GM18511 (cell line): ENCODE measurements around the gene CDKN2C.
"Not testable (repeated sequence)": the region's sequence is repeated elsewhere in the genome, so short reads cannot be mapped to it uniquely, and the experiment has no call there.

Source experiments
- ATAC-seq: cut with Tn5 transposase; IDR thresholded peaks from one replicate; pipeline ENCODE4 v1.9.1; 2021; ENCODE audit warnings: mild to moderate bottlenecking, moderate library complexity; ENCODE audit not compliant: unreplicated experiment

Gene CDKN2C

DNA sequence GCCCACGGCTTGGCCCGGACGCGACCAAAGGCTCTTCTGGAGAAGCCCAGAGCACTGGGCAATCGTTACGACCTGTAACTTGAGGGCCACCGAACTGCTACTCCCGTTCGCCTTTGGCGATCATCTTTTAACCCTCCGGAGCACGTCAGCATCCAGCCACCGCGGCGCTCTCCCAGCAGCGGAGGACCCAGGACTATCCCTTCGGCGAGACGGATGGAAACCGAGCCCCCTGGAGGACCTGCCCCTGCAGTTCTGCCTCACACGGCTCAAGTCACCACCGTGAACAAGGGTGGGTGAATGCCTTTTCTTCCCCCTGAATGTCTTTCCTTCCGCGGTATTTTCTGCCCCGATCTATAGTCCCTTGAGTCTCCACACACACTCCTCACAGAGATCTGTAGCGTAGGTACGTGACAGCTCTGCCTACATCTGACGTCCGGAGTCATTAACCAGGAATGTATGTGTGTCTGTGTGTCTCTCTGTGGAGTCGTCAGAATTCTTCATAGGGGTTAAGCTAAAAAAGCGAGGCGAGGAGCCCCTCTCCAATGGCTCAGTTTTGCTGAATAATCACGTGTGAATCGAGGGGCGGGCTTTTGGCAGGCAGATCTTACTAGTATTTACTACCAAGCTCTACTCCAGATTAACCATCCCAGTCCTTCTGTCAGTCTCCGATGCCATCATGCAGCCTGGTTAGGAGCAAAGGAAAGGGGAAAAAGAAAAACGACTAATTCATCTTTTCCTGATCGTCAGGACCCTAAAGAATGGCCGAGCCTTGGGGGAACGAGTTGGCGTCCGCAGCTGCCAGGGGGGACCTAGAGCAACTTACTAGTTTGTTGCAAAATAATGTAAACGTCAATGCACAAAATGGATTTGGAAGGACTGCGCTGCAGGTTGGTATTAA is at the start of gene CDKN2C:
CDKN2C (plus strand) TSS at position 635 of the 898 bp plus-strand sequence; CDS start at position 759, 124 bp downstream.
- ATAC-seq, result peak; percentile 26

DNA sequence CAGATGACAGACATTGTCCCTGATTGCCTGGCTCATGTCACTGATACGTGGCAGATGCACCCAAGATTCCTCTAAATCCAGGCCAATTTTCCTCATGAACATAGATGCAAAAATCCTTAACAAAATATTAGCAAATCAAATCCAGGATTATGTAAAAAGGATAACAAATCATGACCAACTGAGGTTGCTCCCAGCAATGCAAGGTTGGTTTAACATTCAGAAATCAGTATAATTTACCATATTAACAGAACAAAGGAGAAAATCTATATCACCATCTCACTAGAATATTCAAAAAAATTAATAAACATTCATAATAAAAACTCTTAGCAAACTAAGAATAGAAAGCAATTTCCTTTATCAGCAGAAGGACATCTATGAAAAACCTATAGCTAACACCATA is 49.6 kb upstream of the CDKN2C start:
- ATAC-seq, result no peak

DNA sequence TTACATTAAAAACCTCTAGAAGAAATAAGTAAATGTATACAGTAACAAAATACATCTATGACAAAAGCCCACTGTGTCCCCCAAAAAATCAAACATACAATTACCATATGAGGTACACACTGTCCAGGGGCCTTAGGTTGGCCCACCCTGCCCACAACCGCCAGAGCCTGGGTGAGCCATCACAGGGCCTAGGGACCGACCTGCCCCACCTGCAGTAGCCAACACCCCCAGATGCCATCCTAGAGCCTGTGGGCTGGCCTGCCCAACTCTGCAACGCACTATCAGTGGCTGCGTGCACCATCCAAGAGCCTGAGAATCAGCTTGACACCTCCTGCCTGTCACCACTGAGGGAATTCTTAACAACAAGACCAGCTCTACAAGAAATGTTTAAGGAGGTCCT is 49.0 kb upstream of the CDKN2C start:
- no peak for ATAC-seq

DNA sequence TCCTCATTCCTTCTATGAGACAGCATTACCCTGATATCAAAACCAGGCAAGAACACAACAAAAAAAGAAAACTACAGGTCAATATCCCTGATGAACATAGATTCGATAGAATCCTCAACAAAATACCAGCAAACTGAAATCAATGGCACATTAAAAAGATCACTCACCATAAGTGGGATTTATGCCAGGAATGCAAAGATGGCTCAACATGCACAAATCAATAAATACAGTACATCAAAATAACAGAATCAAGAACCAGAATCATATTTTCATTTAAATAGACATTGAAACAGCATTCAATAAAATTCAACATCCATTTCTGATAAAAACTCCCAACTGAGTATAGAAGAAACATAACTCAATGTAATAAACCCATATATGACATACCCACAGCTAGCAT is 46.5 kb upstream of the CDKN2C start:
- no peak for ATAC-seq

DNA sequence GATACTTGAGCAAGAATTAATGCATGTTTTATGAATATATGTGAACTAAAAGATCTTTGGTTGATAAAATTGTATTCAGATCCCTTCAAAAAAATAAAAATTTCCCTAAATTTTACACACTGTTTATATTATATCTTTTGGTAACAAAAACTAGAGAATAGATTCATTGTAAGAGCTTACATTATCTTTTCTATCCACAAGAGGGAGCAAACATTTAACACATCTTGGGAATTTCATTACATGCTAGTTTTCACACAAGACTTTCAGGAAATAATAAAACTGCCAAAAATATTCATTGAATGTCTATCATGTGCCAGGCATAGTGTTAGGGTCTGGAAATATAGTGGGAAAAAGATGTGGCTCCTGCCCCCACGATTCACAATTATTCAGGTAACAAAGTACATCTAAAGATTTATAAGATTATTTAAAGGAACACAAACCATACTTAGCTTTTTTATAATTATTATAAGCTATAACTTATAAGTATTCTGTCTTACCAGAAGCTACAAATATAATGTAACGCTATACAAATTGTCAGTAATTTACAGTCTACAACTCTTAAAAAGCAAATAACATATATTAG is 40.6 kb upstream of the CDKN2C start:
- ATAC-seq, result no peak

DNA sequence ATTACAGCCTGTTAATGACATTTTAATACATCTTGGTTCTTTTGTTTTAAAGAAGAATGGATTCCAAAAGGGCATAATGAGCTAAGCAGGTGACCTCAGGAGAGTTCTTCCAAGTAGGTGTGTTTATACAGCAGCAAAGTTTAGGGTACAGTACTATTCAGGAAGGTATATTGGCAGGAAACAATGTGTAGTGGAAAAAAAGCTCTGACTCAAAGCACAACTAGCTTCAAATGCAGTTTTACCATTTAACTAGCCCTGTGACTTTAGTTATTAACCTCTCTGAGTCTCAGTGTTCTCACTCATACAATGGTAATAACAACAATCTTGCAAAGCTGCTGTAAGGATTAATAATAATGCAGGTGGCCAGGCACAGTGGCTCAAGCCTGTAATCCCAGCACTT is 39.9 kb upstream of the CDKN2C start:
- ATAC-seq, result peak; percentile 90

DNA sequence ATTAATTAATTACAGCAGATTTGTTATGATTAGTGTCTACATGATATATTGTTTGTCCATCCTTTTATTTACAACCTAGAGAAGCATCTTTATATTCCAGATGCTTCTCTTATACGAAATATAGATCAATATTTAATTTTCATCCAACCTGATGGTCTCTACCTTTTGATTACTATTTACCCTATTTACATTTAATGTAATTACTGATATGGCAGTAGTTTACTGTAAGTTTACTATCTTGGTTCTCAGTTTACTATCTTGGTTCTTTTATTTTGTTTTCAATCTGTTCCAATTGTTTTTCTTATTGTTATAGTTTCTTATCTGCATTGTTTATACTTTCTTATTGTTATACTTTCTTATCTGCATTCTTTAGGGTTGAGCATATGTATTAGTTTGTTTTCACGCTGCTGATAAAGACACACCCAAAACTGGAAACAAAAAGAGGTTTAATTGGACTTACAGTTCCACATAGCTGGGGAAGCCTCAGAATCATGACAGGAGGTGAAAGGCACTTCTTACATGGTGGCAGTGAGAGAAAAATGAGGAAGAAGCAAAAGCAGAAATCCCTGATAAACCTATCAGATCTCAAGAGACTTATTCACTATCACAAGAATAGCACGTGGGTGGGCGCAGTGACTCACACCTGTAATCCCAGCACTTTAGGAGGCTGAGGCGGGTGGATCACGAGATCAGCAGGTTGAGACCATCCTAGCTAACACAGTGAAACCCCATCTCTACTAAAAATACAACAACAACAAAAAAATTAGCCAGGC is 38.9 kb upstream of the CDKN2C start:
- ATAC-seq, result no peak

DNA sequence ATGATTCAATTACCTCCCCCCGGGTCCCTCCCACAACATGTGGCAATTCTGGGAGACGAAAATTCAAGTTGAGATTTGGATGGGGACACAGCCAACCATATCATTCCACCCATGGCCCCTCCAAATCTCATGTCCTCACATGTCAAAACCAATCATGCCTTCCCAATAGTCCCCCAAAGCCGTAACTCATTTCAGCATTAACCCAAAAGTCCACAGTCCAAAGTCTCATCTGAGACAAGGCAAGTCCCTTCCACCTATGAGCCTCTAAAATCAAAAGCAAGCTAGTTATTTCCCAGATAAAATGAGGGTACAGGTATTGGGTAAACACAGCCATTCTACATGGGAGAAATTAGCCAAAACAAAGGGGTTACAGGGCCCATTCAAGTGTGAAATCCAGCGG is 38.0 kb upstream of the CDKN2C start:
- not testable (repeated sequence) for ATAC-seq

DNA sequence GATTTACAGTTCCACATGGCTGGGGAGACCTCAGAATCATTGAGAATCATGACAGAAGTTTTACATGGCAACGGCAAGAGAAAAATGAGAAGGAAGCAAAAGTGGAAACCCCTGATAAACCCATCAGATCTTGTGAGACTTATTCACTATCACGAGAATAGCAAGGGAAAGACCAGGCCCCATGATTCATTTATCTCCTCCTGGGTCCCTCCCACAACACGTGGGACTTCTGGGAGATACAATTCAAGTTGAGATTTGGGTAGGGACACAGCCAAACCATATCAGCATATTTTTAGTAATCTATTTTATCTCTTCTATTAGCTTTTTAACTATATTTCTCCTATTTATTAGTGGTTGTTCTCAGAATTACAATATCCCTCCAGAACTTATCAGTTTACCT is 36.3 kb upstream of the CDKN2C start:
- ATAC-seq, result not testable (repeated sequence)

DNA sequence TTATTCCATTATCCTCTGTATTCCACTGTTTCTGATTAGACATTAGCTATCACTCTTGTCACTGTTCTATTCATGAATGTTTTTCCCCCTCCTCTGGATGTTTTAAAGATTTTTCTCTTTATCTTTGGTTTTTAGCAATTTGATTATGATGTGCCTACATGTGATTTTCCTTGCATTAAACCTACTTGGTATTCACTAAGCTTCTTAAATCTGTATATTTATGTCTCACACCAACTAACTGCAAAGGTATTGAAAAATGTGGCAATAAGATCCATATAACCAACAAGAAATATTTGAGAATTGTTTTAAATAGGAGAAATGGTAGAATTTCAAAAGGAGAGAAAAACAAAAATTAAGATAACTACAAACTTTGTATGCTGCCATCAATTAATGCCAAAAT is 35.2 kb upstream of the CDKN2C start:
- no peak for ATAC-seq

DNA sequence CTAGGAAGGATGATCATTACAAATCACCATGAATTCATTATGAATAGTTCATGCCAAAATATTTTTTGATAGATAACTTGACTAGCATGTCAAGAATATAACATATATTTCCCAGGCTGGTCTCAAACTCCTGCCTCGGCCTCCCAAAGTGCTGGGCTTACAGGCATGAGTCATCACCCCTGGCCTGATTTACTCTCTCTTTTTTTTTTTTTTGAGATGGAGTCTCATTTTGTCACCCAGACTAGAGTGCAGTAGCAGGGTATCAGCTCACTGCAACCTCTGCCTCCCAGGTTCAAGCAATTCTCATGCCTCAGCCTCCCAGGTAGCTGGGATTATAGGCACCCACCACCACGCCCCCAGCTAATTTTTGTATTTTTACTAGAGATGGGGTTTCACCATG is 34.8 kb upstream of the CDKN2C start:
- not testable (repeated sequence) for ATAC-seq

DNA sequence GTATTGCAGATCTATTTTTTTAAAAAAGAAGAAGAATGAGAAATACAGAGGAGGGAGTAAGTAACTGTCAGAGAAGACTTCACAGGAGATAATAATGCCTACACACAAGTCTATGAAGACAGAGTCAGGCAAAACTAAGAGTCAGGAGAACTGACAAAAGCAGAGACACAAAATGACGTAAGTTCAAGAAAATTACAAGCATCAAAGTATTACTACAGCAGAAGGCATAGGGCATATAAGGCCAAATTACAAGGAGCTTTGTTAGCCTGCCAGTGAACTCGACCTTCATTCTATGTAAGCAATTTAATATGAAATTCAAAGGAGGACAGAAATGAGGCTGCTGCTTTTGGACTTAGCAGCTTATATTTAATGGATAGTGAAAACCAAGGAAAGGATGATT is 33.7 kb upstream of the CDKN2C start:
- ATAC-seq, result no peak

DNA sequence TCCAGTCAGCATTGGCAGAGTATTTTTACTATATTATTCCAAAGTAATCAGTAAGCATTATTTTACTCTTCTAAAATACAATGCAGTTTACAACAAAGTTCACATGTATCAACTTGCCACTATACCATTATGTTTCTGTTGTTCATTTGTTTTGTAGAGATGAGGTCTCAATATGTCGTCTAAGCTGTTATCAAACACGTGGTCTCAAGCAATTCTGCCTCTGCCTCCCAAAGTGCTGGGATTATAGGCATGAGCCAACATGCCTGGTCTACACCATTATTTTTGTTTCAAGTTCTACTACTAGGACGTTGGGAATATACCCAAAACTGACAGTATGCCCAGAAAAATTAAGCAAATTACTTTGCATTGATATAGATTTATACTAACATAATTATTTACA is 29.8 kb upstream of the CDKN2C start:
- no peak for ATAC-seq

DNA sequence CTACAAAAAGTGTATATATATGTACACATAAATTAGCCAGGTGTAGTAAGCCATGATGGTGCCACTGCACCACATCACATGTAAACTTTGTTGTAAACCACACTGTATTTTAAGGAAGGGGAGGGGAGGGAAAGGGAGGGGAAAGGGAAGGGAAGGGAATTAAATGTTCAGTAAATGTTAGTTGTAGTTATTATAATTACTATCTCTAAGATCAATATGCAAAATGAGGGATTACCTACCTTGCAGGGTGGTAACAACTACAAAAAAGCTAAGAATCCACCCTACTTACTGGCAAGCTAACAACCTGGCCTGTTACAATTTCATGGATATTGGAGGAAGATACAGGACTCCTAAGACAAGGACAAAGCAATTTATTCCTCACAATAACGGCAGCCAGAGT is 27.7 kb upstream of the CDKN2C start:
- ATAC-seq, result no peak

DNA sequence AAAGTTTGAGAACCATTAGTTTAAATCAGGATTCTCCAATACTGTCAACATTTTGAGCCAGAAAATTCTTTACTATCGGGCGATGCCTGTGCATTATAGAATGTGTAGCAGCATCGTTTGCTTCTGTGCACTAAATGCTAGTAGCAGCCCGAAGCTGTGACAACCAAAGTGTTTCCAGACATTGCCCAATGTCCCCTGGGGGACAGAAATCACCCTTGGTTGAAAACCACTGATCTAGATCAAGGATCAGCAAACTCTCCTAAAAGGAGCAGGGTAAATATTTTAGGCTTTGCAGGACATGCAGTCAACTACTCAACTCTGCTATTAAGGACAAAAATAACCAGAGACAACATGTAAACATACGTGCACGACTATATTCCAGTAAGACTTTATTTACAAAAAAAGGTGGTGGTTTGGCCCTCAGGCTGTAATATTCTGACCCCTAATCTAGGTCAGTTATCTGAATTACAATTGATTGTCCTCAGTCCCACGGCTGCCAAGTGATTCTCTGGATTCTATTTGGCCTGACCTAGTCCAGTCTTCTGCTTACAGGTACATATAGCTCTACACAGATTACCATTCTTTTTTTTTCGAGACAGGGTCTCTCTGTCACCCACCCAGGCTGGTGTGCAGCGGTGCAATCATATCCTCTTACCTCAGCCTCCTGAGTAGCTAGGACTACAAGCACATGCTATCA is 20.6 kb upstream of the CDKN2C start:
- ATAC-seq, result no peak

DNA sequence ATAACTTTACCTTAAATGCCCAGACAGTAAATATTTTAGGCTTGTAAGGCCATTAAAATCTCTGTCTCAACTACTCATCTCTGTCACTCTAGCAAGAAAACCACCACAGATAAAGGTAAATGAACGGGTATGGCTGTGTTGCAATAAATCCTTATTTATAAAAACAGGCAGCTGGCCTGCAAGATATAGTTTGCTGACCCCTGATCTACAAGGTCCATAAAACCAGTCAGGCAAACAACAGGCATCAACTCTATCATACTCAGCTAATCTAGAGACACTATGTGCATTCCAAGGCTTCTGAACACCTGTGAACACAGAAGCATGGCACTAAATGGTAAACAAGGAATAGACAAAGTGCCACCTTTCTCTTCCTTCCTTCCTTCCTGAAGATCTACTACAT is 19.6 kb upstream of the CDKN2C start:
- ATAC-seq, result no peak

DNA sequence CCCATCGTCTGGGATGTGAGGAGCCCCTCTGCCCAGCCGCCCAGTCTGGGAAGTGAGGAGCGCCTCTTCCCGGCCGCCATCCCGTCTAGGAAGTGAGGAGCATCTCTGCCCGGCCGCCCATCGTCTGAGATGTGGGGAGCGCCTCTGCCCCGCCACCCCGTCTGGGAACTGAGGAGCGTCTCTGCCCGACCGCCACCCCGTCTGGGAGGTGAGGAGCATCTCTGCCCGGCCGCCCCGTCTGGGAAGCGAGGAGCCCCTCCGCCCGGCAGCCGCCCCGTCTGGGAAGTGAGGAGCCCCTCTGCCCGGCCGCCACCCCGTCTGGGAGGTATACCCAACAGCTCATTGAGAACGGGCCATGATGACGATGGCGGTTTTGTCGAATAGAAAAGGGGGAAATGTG is 17.5 kb upstream of the CDKN2C start:
- not testable (repeated sequence) for ATAC-seq

DNA sequence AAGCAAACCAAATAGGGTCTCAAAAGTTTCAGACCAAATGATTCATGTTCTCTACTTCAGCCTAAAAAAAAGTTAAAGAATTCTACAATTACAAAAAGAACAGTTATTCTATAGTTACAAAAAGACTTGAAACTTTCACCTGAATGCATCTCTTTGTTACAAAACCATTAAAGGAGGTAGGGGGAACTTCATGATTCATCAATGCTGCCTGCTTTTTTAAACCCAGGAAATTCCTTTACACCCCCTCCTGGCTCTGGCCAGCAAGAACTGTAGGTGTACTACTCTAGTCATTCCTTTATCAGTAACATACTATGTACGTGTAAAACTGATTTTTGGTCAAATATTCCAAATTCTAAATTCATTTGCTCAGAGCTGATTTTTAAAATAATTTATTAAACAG is 14.9 kb upstream of the CDKN2C start:
- no peak for ATAC-seq

DNA sequence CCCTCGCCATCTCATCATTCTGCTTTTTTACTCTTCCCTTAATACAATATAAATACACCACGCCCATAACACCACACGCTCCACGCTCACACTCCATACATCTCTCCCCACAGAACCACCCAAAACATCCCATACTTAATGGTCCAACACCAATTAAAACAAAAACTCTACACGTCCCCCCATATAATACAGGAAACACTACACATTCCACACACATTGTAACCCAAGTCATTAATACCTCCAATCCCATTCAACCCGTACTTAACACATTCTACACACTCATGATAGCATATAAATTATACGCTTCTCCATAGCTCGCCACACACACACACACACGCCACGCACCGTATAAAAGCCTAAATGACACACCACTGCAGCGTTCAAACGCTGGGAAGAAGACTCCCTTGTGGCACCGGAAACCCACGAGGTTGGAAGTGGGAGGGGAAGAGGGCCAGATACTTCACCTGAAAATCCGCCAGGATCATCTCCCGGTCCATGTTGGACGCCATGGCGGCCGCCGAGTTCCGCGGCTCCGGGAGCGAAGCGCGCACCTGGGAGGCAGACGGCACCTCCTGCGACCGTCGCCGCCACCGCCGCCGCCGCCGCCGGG is 10.6 kb upstream of the CDKN2C start:
- ATAC-seq, result peak; percentile 26

DNA sequence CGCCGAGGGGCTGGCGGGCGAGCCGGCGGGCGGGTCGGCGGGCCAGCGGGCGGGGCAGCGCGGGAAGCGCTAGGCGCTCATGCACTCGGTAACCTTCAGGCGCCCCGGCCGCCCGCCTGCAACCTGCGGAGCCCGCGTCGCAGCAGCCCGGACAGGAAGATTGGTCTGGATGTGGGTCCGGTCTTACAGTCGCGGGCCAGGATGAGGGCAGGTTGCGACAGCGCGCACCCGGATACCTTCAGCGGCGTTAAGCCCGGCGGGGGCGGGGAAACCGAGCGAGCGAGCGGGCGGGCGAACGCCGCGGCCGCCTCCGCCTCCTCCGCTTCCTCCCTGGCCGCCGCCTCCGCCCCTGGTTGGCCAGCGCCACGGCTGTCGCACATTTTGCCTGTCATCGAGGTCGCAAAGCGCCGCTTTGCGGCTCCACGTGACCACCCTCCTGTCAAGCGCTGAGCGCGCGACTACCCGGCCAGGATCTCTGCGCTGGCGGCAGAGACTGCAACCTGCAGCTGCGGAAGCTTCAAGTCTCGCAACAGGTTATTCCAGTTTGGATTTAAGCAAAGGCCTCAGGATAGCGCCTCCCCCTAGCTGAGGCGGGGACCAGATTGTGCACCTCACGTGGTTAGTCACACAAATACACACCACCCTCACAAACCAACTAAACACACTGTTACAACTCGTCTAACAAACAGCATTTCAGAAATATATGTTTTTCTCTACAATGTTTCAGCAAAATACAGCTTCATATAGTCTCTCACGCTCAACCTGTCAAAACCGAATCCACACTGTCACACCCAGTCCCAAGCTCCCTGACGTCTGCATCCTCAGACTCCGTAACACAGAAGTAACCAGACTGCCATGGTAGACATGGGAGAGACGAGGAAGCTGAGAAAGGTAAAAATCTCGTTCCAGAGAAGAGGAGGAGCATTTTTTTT is 9.9 kb upstream of the CDKN2C start, which contains the start of gene FAF1:
FAF1 (minus strand) TSS at position 355 of the 932 bp plus-strand sequence. CDS start 456 bp downstream, outside the sequence.
- ATAC-seq, result peak; percentile 88
